Keratinocyte (primary cell): Measurements from ENCODE around the gene KCNS3.

Experiments
- EZH2 ChIP-seq: IDR thresholded peaks from one replicate; pipeline ENCODE4 v1.6.1; 2012; ENCODE audit warnings: inconsistent platforms, mild to moderate bottlenecking, low read length, moderate library complexity
- TF ChIP-seq, protein P1 (sequence below), 3 experiments: IDR thresholded peaks in 1 of 3; conservative IDR thresholded peaks in 1 of 3; optimal IDR thresholded peaks in 1 of 3; 2 replicates in 2 of 3; 3 replicates in 1 of 3; pipeline versions ENCODE3 to v1.5.1; 2011; ENCODE audit warnings: low read length in 3 of 3, mild to moderate bottlenecking in 3 of 3, moderate library complexity in 2 of 3, control low read depth in 1 of 3, inconsistent platforms in 1 of 3; ENCODE audit not compliant: insufficient read depth in 2 of 3; ENCODE audit errors: extremely low read depth in 1 of 3

DNA sequence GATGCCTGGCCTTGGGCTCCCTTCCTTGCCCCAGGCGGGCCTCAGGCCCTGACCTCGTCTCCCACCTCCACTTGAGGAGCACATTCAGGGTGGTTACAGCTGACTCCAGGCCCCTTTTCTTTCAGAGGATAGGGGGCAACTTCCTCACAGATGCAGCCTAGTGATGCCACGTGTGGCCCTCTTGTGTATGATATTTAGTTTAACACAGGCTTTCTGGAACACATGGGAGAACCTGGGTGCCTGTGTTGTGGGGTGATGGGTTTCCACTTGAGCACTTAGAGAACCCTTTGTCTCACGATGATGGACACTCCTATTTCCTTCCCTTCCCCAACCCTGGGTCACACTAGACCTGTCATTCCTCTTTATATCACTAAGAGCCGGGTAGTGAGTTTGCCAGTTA is 6.8 kb upstream of the KCNS3 start:
- TF ChIP-seq, protein P1, sequence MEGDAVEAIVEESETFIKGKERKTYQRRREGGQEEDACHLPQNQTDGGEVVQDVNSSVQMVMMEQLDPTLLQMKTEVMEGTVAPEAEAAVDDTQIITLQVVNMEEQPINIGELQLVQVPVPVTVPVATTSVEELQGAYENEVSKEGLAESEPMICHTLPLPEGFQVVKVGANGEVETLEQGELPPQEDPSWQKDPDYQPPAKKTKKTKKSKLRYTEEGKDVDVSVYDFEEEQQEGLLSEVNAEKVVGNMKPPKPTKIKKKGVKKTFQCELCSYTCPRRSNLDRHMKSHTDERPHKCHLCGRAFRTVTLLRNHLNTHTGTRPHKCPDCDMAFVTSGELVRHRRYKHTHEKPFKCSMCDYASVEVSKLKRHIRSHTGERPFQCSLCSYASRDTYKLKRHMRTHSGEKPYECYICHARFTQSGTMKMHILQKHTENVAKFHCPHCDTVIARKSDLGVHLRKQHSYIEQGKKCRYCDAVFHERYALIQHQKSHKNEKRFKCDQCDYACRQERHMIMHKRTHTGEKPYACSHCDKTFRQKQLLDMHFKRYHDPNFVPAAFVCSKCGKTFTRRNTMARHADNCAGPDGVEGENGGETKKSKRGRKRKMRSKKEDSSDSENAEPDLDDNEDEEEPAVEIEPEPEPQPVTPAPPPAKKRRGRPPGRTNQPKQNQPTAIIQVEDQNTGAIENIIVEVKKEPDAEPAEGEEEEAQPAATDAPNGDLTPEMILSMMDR (optimal IDR thresholded peaks at IDR 0.05 in 1 of 3, IDR thresholded peaks at IDR 0.05 in 1 of 3, conservative IDR thresholded peaks at IDR 0.05 in 1 of 3; ENCODE audit: extremely low read depth in 1 of 3, insufficient read depth in 2 of 3, low read length in 3 of 3) = no peak
- no peak for TF ChIP-seq EZH2
